Prostate gland (tissue), 2 donors: ENCODE results near the gene SSTR1.

ENCODE experiments used
- CTCF ChIP-seq, 4 experiments: fragments of 200-600 bp in 2 of 4; fragments of 450-650 bp in 2 of 4; sonication (generic) in 2 of 4; IDR thresholded peaks; 1 replicate in 3 of 4; 2 replicates in 1 of 4; pipeline ENCODE4 v1.5.1; 2016 to 2019; ENCODE audit warnings: antibody characterized with exemption in 4 of 4, mild to moderate bottlenecking in 2 of 4, moderate library complexity in 2 of 4
- POLR2A ChIP-seq: fragments of 450-650 bp; IDR thresholded peaks from one replicate; pipeline ENCODE4 v1.6.1; 2016; ENCODE audit warnings: antibody characterized with exemption, mild to moderate bottlenecking
- POLR2AphosphoS5 ChIP-seq: sonication (generic); formaldehyde crosslinking; IDR thresholded peaks from one replicate; pipeline ENCODE4 v1.6.1; 2017; ENCODE audit warnings: antibody characterized with exemption

- no peak for TF ChIP-seq CTCF (IDR thresholded peaks at IDR 0.05)
- TF ChIP-seq POLR2A = no peak
- TF ChIP-seq POLR2AphosphoS5 = no peak
Measured at GRCh38 chr14:38233218-38233617, 25.5 kb downstream of the SSTR1 start.
